Endothelial cell of hepatic sinusoid (primary cell): Measurements from ENCODE around the gene AQP2.

ENCODE experiments used
- in situ Hi-C: cut with HindIII; loops from 2 replicates; pipeline ENCODE4 v1.10.0; 2017; ENCODE audit warnings: low sequenced_read_pairs

The AQP2 gene

DNA sequence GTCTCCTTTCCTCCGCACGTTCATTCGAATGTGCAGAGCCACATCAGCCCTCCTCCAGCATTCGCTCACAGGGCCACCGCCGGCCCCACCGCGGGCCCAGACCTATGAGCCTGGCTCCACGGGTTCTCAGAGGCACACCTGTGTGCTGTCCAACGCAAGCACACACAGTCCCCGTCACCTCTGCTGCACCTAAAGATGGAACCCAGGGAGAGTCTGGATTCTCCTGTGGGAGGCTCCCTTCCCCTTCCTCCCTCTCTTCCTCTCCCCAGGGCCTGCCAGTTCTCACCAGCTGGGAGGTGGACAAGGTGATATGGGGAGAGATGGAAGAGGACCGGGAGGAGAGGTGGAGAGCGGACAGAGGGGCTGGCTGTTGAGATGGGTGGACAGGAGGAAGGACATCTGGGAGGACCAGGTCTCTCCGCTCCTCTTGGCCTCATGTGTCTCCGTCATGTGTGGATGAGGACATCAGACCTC is 17.3 kb downstream of the AQP2 start:
- in situ Hi-C loops = loop anchor here (5.0 kb wide), 1 partner anchor 99 kb away; no protein-coding TSS in a partner anchor

DNA sequence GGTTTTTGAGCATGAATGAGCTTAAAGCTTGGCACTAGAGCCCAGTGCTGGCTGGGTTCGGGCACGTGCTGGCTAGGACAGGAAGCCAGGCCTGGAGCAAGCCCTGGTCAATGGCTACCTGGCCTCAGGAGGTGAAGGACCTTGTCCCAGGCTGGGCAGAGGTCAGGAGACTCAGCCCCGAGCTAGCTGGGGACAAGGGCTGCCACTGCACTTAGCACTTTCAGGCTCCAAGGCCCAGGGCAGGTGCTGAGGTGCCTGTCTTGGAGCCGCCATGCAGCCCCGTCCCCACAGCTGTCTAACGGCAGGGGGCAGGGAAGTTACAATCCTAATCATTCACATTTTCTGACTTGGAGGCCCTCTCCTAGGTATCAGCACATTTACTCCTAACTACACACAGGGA is 17.9 kb downstream of the AQP2 start:
- in situ Hi-C loops = loop anchor here (5.0 kb wide), 1 partner anchor 99 kb away; no protein-coding TSS in a partner anchor

DNA sequence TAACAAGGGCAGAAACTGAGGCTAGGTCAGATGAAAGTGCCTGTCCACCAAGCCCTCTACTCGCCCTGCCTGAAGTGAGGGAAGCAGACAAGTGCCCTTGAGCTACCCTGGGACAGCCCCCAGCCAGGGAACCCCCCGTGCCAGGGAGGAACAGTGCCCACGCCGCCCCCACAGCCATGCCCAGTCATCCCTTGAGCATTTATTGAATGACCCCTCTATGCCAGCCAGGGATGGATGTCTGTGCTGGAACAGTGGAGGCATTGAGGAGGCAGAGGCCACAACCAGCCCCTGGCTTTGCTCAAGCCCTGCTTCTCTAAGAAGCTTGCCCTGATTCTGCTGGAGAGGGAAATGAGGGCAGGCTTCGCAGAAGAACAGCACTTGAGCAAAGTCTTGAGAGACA is 18.5 kb downstream of the AQP2 start:
- in situ Hi-C loops = loop anchor here (5.0 kb wide), 1 partner anchor 98 kb away; no protein-coding TSS in a partner anchor

DNA sequence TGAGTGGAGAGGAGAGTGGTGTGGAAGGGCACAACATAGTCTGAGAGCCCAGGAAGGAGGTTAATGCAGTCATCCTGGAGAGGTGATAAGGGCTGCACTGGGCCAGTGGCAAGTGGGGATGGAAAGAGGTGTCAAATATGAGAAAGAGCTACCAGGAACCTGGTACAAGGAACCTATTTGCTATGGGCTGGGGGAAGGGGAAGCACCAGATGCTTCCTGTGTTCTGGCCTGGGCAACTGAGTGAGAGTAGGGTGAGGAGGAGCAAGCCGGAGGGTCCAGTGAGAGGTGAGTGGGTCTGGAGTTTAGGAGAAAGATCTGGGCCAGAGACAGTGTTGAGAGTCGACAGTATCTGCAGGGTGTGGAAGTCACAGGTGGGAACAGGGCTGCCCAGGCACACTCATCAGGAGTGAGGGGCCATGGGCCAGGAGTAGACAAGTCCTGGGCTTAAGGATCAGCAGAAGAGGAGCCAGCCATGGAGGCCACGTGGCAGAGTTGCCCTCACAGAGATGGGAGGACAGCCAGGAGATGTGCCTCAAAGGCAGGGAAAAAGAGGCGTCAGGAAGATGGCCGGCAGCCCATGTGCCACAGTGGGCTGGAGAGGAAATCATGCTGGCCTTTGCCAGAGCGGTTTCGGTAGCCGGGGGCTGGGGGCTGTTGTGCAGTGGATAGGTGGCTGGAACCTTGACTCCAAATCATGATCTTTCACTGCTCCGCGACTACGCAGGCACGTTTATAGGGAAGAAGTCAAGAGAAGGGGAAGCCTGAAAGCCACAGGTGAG is 19.3 kb downstream of the AQP2 start:
- in situ Hi-C loops = loop anchor here (5.0 kb wide), 1 partner anchor 97 kb away; no protein-coding TSS in a partner anchor

GRCh38 chr12:49970658-49971057 is 20.1 kb downstream of the AQP2 start:
- in situ Hi-C loops = no loop called here

- in situ Hi-C loops = no loop called here
Observed at GRCh38 chr12:49971141-49971540, 20.6 kb downstream of the AQP2 start.

DNA sequence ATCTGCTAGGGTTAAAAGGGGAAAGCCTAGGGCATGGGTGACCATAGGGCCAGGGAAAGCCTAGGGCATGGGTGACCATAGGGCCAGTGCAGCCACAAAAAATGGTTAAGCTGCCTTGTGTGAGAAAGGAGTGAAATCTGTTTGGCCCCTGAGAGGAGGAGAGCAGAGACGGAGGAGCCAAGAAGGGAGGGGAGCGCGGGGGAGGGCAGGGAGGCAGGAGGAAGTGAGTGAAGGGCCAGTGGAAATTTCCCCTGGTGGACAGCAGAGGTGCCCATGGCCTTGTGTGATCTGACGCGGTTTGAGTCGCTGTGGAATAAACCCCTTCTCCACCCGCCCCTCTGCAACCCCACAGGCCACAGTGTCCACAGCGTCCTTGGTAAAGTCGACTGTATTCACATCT is 21.6 kb downstream of the AQP2 start:
- in situ Hi-C loops = no loop called here

DNA sequence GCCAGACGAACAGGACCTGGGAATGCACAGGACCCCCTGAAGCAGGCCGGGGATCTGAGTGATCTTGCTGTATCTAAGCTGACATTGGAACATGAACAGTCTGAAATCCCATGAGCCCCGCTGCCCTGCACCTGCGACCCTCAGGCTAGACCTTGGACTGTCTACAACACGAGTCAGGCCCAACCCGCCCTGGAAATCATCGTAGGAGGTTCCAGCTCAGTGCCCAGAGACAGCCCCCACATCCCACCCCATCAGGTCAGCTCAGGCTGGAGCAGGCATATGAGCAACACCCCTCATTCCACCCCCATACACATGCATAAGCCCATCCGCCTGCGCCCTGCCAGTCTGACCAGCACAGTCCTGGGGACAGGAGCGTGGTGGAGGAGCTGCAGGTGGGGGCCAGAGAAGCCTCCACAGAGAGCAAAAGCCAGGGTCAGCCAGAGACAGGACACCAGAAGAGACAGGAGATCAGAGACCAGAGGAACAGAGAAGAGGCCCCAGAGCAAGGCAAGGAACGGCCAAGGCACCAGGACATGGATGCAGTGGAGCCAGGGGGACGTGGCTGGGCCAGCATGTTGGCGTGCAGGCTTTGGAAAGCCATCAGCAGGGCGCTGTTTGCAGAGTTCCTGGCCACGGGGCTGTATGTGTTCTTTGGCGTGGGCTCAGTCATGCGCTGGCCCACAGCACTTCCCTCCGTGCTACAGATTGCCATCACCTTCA is 22.3 kb downstream of the AQP2 start, which contains the start of gene AQP6:
Gene AQP6, plus strand, starts transcription at position 307 of the 720 bp plus-strand sequence. Its CDS starts 227 bp downstream, at position 534.
- in situ Hi-C loops = no loop called here

- in situ Hi-C loops = no loop called here
Observed at GRCh38 chr12:49973361-49973830, 22.9 kb downstream of the AQP2 start.

DNA sequence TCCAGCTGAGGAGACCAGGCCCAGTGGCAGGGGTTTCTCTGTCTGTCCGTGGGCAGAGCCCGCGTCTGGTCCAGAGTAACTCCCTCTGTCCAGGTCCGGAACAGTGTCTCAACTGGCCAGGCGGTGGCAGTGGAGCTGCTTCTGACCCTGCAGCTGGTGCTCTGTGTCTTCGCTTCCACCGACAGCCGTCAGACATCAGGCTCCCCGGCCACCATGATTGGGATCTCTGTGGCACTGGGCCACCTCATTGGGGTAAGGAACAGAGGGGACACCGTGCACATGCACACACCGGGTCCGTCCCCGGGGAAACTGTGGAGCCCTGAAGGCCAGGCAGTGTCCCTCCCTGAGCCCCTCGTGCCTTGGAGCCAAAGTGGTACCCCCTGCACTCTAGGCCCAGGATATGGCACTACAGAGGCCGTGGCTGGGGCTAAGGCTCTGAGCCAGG is 23.7 kb downstream of the AQP2 start:
- in situ Hi-C loops = no loop called here

DNA sequence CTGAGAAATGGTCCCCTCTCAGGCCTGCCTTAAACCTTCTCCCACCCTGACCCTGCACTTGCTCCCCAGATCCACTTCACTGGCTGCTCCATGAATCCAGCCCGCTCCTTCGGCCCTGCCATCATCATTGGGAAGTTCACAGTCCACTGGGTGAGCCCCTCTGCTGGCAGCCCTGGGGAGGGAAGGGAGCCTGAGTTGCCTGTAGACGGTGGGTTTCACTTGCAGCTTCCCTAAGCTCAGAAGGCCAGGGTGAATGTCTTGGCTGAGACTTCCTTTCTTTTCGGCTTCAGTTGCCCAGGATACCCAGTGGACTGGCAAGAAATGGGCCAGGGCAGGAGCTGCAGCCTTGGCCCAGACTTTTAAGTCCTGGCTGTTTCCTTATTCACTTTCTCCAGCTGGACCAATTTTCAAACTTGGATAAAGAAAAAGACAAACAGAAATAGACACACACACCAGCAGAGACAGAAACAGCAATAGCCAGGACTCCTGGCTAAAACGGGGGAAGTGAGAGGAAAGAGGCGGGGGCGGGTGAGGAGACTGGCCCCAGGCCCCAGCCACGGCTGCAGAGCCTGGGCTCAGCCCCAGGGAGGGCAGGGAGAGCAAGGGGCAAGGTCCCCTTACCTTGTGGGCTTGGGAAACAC is 24.3 kb downstream of the AQP2 start:
- in situ Hi-C loops = no loop called here

- in situ Hi-C loops = no loop called here
Observed at GRCh38 chr12:49975318-49975761, 24.8 kb downstream of the AQP2 start.

DNA sequence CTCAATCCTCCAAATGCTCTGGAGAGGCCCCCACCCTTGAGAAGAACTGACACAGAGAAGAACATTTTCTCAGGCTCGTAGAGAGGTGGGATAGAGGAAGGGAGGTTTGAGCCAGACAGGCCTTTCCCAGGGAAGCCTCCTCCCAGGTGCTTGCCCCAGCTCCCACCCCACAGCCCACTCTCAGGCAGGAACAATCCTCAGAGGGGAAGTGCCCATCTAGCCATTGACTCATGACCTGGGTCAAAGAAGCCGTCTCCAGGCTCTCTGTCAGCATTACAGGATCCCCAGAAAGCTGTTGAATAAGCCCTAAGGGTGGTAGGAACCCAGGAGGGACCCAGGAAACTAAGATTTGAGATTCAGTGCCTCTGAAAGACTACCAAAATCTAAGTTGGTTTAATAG is 26.0 kb downstream of the AQP2 start:
- in situ Hi-C loops = no loop called here

- in situ Hi-C loops = no loop called here
Observed at GRCh38 chr12:49978125-49978524, 27.6 kb downstream of the AQP2 start.

DNA sequence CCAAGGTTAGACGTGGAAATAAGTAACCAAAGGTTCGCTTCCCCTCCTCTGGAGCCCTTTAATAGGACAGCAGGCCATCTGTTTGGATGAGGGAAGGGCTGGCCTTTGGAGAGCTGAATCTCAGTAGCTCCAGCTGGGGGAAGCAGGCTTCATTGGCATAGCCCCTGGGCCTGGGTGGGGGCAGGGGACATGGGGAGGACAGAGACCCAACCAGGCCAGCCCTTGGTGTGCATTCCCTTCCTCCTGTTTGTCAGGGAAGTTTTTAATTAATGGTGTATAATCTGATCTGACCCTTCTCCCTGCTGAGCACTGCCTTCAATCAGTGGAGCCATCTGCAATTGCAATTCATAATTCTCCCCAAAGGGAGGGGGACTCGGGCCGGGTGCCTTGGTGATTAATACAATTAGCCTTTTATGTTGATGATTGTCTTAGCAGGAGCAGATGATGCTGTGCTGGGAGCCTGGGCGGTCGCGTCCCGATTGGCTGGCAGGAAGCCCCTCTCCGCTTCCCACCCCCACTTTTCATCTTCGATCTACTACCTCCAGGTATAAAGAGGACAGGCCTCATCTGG is 28.6 kb downstream of the AQP2 start:
- in situ Hi-C loops = no loop called here

GRCh38 chr12:49979791-49980190 is 29.3 kb downstream of the AQP2 start:
- in situ Hi-C loops = no loop called here

DNA sequence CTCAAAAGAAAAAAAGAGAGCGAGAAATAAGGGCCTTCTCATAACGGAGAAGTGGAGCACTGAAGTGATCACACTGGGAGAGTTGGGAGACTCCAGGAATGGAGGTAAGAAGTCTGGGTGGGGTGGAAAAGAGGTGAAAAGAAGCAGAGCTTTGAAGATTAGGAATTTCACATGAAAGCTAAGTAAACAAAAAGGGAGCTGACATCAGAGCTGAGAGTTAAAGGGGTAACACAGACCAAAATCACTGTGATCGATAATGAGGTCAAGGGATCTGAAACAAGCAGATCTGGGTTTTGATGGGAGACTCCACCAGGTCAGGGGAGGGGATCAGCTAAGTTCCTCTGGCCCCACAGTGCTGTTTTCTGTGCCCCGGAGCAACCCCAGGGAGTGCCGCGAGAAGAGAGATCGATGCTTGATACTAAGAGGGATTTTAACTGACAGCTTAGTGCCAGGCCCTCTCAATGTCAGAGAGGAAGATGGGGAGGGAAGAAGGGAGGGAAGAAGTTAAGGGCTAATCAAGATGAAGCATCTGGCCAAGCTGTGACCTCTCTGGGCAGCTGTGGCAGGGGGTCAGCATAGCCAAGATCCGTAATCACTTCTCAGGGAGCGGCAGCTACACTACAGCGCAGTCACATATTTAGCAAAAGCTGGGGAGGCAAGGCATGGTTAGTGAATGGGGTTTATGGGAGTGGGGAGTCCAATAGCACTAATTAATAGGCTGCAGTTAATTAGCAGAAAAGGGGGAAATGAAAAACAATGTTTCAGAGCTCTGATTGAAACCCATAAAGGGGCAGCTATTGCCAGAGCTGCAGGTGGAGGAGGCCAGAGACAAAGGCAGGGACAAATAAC is 30.2 kb downstream of the AQP2 start:
- in situ Hi-C loops = no loop called here

- in situ Hi-C loops = no loop called here
Observed at GRCh38 chr12:49982246-49983087, 31.9 kb downstream of the AQP2 start.

GRCh38 chr12:49983892-49984291 is 33.4 kb downstream of the AQP2 start:
- in situ Hi-C loops = no loop called here
